Smooth muscle cell (in vitro differentiated cells): ENCODE data around the gene SPINK5. TPM values are rescaled to one million over a fixed set of nuclear protein-coding genes. Genes with fewer than 3 reads are reported as not detected.

Source experiments
- DNase-seq: peaks from one replicate; lab custom pipeline; 2025; ENCODE audit not compliant: unreplicated experiment; lab: John Stamatoyannopoulos, UW
- H2AFZ ChIP-seq: fragments of 200-600 bp; sonication (generic); 2 replicates; pipeline ENCODE4 v1.6.0; 2016; ENCODE audit warnings: antibody characterized with exemption, low read depth, mild to moderate bottlenecking
- H3F3A ChIP-seq: fragments of 200-600 bp; sonication (generic); 2 replicates; pipeline ENCODE4 v1.6.0; 2017; ENCODE audit warnings: antibody characterized with exemption, low read depth
- H3K27ac ChIP-seq: fragments of 200-600 bp; sonication (generic); 2 replicates; pipeline ENCODE4 v1.5.1; 2016; ENCODE audit warnings: low read depth, mild to moderate bottlenecking
- H3K27me3 ChIP-seq: fragments of 200-600 bp; sonication (generic); 2 replicates; pipeline ENCODE4 v1.6.1; 2016; ENCODE audit warnings: low read depth, mild to moderate bottlenecking
- H3K36me3 ChIP-seq: fragments of 200-600 bp; sonication (generic); 2 replicates; pipeline ENCODE4 v1.5.1; 2016; ENCODE audit warnings: low read depth
- H3K4me1 ChIP-seq: fragments of 200-600 bp; sonication (generic); 2 replicates; pipeline ENCODE4 v1.5.1; 2016; ENCODE audit warnings: low read depth
- H3K4me2 ChIP-seq: fragments of 200-600 bp; sonication (generic); 2 replicates; pipeline ENCODE4 v1.6.0; 2016; ENCODE audit warnings: mild to moderate bottlenecking
- H3K4me3 ChIP-seq: fragments of 200-600 bp; sonication (generic); 2 replicates; pipeline ENCODE4 v1.5.1; 2016; ENCODE audit warnings: mild to moderate bottlenecking
- H3K79me2 ChIP-seq: fragments of 200-600 bp; sonication (generic); 2 replicates; pipeline ENCODE4 v1.6.0; 2016; ENCODE audit warnings: low read depth, mild to moderate bottlenecking
- H3K9ac ChIP-seq: fragments of 200-600 bp; sonication (generic); 2 replicates; pipeline ENCODE4 v1.6.0; 2016; ENCODE audit warnings: low read depth
- H3K9me3 ChIP-seq: fragments of 200-600 bp; sonication (generic); replicated peaks from 2 replicates; pipeline ENCODE4 v1.5.1; 2016; ENCODE audit warnings: low read depth
- H4K20me1 ChIP-seq: fragments of 200-600 bp; sonication (generic); 2 replicates; pipeline ENCODE4 v1.6.0; 2016; ENCODE audit warnings: low read depth
- CTCF ChIP-seq: fragments of 200-600 bp; sonication (generic); IDR thresholded peaks from 2 replicates; pipeline ENCODE4 v1.5.1; 2017; ENCODE audit warnings: borderline replicate concordance, mild to moderate bottlenecking, antibody characterized with exemption; ENCODE audit not compliant: insufficient read depth, poor library complexity, severe bottlenecking
- WGBS: methylation state at CpG from one replicate; pipeline ENCODE4 v1.1.7; 2016; ENCODE audit warnings: low lambda C conversion rate; 5-methylcytosine and 5-hydroxymethylcytosine counted together
- polyA plus RNA-seq: library from polyadenylated mRNA; unstranded; fragments of >200 nt; fragmentation: Nextera tagmentation; extraction: Ambion mirVana; gene quantifications from 2 replicates; pipeline ENCODE4 v1.2.1, GENCODE V29; 2016
- total RNA-seq: library from RNA; depleted of rRNA; stranded (reverse); fragments of >200 nt; gene quantifications from 2 replicates; pipeline ENCODE4 v1.2.3, GENCODE V29; 2014

Gene SPINK5
- total and polyA plus RNA-seq, 2 experiments from 2014 or later: 10.0 to 25.3 TPM

GRCh38 chr5:148147415-148147814 lies 83.6 kb downstream of the SPINK5 start:
- Histone ChIP-seq H4K20me1 (no peaks in the 10 kb centered on the region), H3K4me1 (no peaks in the 10 kb centered on the region), H3K27me3 (no peaks in the 10 kb centered on the region), H3K9me3 (no peaks in the 10 kb centered on the region), H3K4me2 (no peak overlapping the region), H3K36me3 (no peaks in the 10 kb centered on the region), H3K27ac (no peak overlapping the region), H3K9ac (no peak overlapping the region), H3K79me2 (no peaks in the 10 kb centered on the region), H3K4me3 (no peak overlapping the region), H3F3A (no peaks in the 10 kb centered on the region), H2AFZ (no peak overlapping the region)
- TF ChIP-seq CTCF: no peak
- no peak for DNase-seq
- WGBS: 90% methylated on average over 4 of the region's 4 CpGs

- Histone ChIP-seq H3K79me2 (no peaks in the 10 kb centered on the region), H2AFZ (no peak overlapping the region), H3K4me1 (no peaks in the 10 kb centered on the region), H3K27me3 (no peaks in the 10 kb centered on the region), H3K4me3 (no peak overlapping the region), H3K4me2 (no peak overlapping the region), H4K20me1 (no peaks in the 10 kb centered on the region), H3K36me3 (no peaks in the 10 kb centered on the region), H3F3A (no peaks in the 10 kb centered on the region), H3K9ac (no peak overlapping the region), H3K27ac (no peak overlapping the region), H3K9me3 (no peaks in the 10 kb centered on the region)
- TF ChIP-seq CTCF: no peak
- WGBS: 84% methylated on average over 2 of the region's 2 CpGs
- DNase-seq: no peak
Observed at GRCh38 chr5:148151872-148152271, 88.1 kb downstream of the SPINK5 start.

- Histone ChIP-seq H4K20me1 (no peaks in the 10 kb centered on the region), H3K27ac (no peak overlapping the region), H3K9ac (no peak overlapping the region), H3K9me3 (no peaks in the 10 kb centered on the region), H3K4me2 (no peak overlapping the region), H2AFZ (no peak overlapping the region), H3K4me3 (no peak overlapping the region), H3K79me2 (no peaks in the 10 kb centered on the region), H3K36me3 (no peaks in the 10 kb centered on the region), H3K27me3 (no peaks in the 10 kb centered on the region), H3K4me1 (no peaks in the 10 kb centered on the region), H3F3A (no peaks in the 10 kb centered on the region)
- no peak for DNase-seq
- TF ChIP-seq CTCF: no peak
Observed at GRCh38 chr5:148152781-148153180, 89.0 kb downstream of the SPINK5 start.

GRCh38 chr5:148156609-148157008 lies 92.8 kb downstream of the SPINK5 start:
- TF ChIP-seq CTCF: no peak
- Histone ChIP-seq H3F3A (no peaks in the 10 kb centered on the region), H3K4me3 (no peak overlapping the region), H3K4me2 (no peak overlapping the region), H3K27me3 (no peaks in the 10 kb centered on the region), H3K4me1 (no peaks in the 10 kb centered on the region), H4K20me1 (no peaks in the 10 kb centered on the region), H3K79me2 (no peaks in the 10 kb centered on the region), H3K36me3 (no peaks in the 10 kb centered on the region), H3K9me3 (no peaks in the 10 kb centered on the region), H3K9ac (no peak overlapping the region), H2AFZ (no peak overlapping the region), H3K27ac (no peak overlapping the region)
- DNase-seq: no peak
- WGBS: 94% methylated on average over 1 of the region's 1 CpG
